K562 (cell line): Measurements from ENCODE around the gene TNFAIP3. TPM values are rescaled to one million over a fixed set of nuclear protein-coding genes. Genes with fewer than 3 reads are reported as not detected.
A peak's percentile ranks its signal among the peaks of the same experiment; 100 is the strongest.

Experiments
- ARNT ChIP-seq, 2 experiments: fragments of 450-650 bp; IDR thresholded peaks; 2 replicates each; pipeline ENCODE4 v1.6.1; 2016; ENCODE audit warnings: mild to moderate bottlenecking in 1 of 2
- CEBPG ChIP-seq, 3 experiments: fragments of 200-800 bp in 1 of 3; sonication (Bioruptor generic) in 1 of 3; sonication (generic) in 1 of 3; formaldehyde crosslinking in 1 of 3; IDR thresholded peaks in 2 of 3; conservative IDR thresholded peaks in 1 of 3; 2 replicates each; pipeline versions ENCODE4 v1.6.1 to v1.8.0; 2016 to 2022; ENCODE audit warnings: missing compliant biosample characterization in 2 of 3, missing genetic modification characterization in 2 of 3, mild to moderate bottlenecking in 1 of 3, missing genetic modification reagents in 1 of 3
- DDX20 ChIP-seq: fragments of 450-650 bp; IDR thresholded peaks from 2 replicates; pipeline ENCODE4 v1.6.1; 2016; ENCODE audit warnings: missing genetic modification characterization, low read depth, mild to moderate bottlenecking, missing compliant biosample characterization, moderate library complexity
- DPF2 ChIP-seq: fragments of 450-650 bp; IDR thresholded peaks from 2 replicates; pipeline ENCODE4 v1.6.1; 2016
- FOXP1 ChIP-seq: sonication (generic); formaldehyde crosslinking; IDR thresholded peaks from 2 replicates; pipeline ENCODE4 v1.8.0; 2022; ENCODE audit warnings: mild to moderate bottlenecking, missing genetic modification reagents
- GABPB1 ChIP-seq: sonication (generic); formaldehyde crosslinking; IDR thresholded peaks from 2 replicates; pipeline ENCODE4 v1.8.0; 2022; ENCODE audit warnings: mild to moderate bottlenecking, missing genetic modification reagents
- HDAC3 ChIP-seq: fragments of 450-650 bp; IDR thresholded peaks from 2 replicates; pipeline ENCODE4 v1.6.1; 2018; ENCODE audit warnings: borderline replicate concordance, mild to moderate bottlenecking, moderate library complexity; ENCODE audit not compliant: partially characterized antibody
- HMGN3 ChIP-seq: IDR thresholded peaks from 2 replicates; pipeline ENCODE4 v1.6.1; 2011; ENCODE audit warnings: borderline replicate concordance, low read depth, mild to moderate bottlenecking, mixed read lengths, low read length; ENCODE audit not compliant: insufficient read length; ENCODE audit errors: extremely low read depth
- ILF3 ChIP-seq: fragments of 450-650 bp; IDR thresholded peaks from 2 replicates; pipeline ENCODE4 v1.6.1; 2018; ENCODE audit warnings: antibody characterized with exemption, mild to moderate bottlenecking, moderate library complexity, borderline replicate concordance
- JUND ChIP-seq, 2 experiments: IDR thresholded peaks; 2 replicates in 1 of 2; 3 replicates in 1 of 2; pipeline ENCODE4 v1.6.1; 2011; ENCODE audit warnings: borderline replicate concordance in 2 of 2, low read depth in 2 of 2, low read length in 2 of 2, improper control_type of control experiment in 1 of 2, missing biosample characterization in 1 of 2, missing genetic modification characterization in 1 of 2, missing genetic modification reagents in 1 of 2
- KDM2B ChIP-seq: fragments of 250-450 bp; sonication (Bioruptor Pico); IDR thresholded peaks from 2 replicates; pipeline ENCODE4 v1.8.0; 2021; ENCODE audit warnings: mild to moderate bottlenecking, moderate library complexity
- MTA3 ChIP-seq: fragments of 450-650 bp; formaldehyde crosslinking; IDR thresholded peaks from 2 replicates; pipeline ENCODE4 v1.6.1; 2017; ENCODE audit warnings: mild to moderate bottlenecking, borderline replicate concordance
- NCOR1 ChIP-seq: fragments of 450-650 bp; IDR thresholded peaks from 2 replicates; pipeline ENCODE4 v1.6.1; 2016; ENCODE audit warnings: mild to moderate bottlenecking, moderate library complexity
- PCBP1 ChIP-seq: fragments of 200-400 bp; formaldehyde crosslinking; IDR thresholded peaks from 2 replicates; pipeline ENCODE4 v1.6.1; 2018; ENCODE audit warnings: mild to moderate bottlenecking, low read depth, low read length; ENCODE audit not compliant: poor library complexity, severe bottlenecking
- RBBP5 ChIP-seq: fragments of 200-600 bp; sonication (generic); IDR thresholded peaks from 2 replicates; pipeline ENCODE4 v1.6.1; 2012; ENCODE audit warnings: borderline replicate concordance, mild to moderate bottlenecking, low read length, control low read depth, inconsistent platforms; ENCODE audit not compliant: insufficient read depth, poor library complexity, severe bottlenecking
- RFX5 ChIP-seq: IDR thresholded peaks from 2 replicates; pipeline ENCODE4 v1.6.1; 2011; ENCODE audit warnings: low read depth, mild to moderate bottlenecking, improper control_type of control experiment, low read length
- SMAD2 ChIP-seq: fragments of 150-350 bp; IDR thresholded peaks from 2 replicates; pipeline ENCODE4 v1.6.1; 2014; ENCODE audit warnings: low read depth, mild to moderate bottlenecking, low read length
- SMARCA4 ChIP-seq: fragments of 450-650 bp; IDR thresholded peaks from 2 replicates; pipeline ENCODE4 v1.6.1; 2016
- SMARCC2 ChIP-seq: fragments of 450-650 bp; IDR thresholded peaks from 2 replicates; pipeline ENCODE4 v1.6.1; 2017; ENCODE audit warnings: antibody characterized with exemption, moderate library complexity, mild to moderate bottlenecking, low read depth
- SRF ChIP-seq, 2 experiments: fragments of 250-450, 450-650 bp in 1 of 2; sonication (Bioruptor Pico) in 1 of 2; sonication (generic) in 1 of 2; formaldehyde crosslinking; IDR thresholded peaks; 2 replicates each; pipeline versions ENCODE4 v1.5.0 to v1.5.1; 2020 to 2022; ENCODE audit warnings: mild to moderate bottlenecking in 1 of 2, missing genetic modification reagents in 1 of 2
- ZFP36 ChIP-seq: fragments of 150-350 bp; IDR thresholded peaks from 2 replicates; pipeline ENCODE4 v1.6.1; 2018; ENCODE audit warnings: low read length, low read depth; ENCODE audit not compliant: partially characterized antibody
- ZNF197 ChIP-seq: fragments of 200-800 bp; sonication (Bioruptor generic); IDR thresholded peaks from 2 replicates; pipeline ENCODE4 v1.6.1; 2016; ENCODE audit warnings: low read depth, missing genetic modification characterization, missing compliant biosample characterization
- ZNF311 ChIP-seq: fragments of 250-450 bp; sonication (Bioruptor Pico); IDR thresholded peaks from 2 replicates; pipeline ENCODE4 v1.4.0; 2020; ENCODE audit warnings: mild to moderate bottlenecking, moderate library complexity
- polyA plus RNA-seq, 8 experiments: library from polyadenylated mRNA; depleted of rRNA in 4 of 8; stranded (reverse) in 5 of 8; unstranded in 3 of 8; fragments of >200 nt; fragmentation: Nextera tagmentation in 2 of 8; fragmentation: Illumina TruSeq in 1 of 8; extraction: Ambion mirVana in 2 of 8; extraction: Trizol in 1 of 8; gene quantifications; 2 replicates each; pipeline versions ENCODE4 v1.2.1 to v1.2.3, GENCODE V29; 2011 to 2014; ENCODE audit warnings: inconsistent platforms in 1 of 8, missing spikeins in 1 of 8
- total RNA-seq, 7 experiments: library from RNA; depleted of rRNA in 6 of 7; stranded (reverse); fragments of >200 nt in 6 of 7; fragmentation: Illumina TruSeq in 2 of 7; extraction: Trizol in 2 of 7; gene quantifications; 2 replicates each; pipeline versions ENCODE4 v1.2.1 to v1.2.3, GENCODE V29; 2011 to 2021; ENCODE audit warnings: low replicate concordance in 1 of 7
- TF ChIP-seq, protein P1 (sequence below), 2 experiments: fragments of 450-650 bp in 1 of 2; sonication (generic) in 1 of 2; formaldehyde crosslinking in 1 of 2; IDR thresholded peaks in 1 of 2; conservative IDR thresholded peaks in 1 of 2; 2 replicates each; pipeline versions ENCODE4 v1.6.1 to v1.8.1; 2016 to 2023; ENCODE audit warnings: mild to moderate bottlenecking in 2 of 2, moderate library complexity in 2 of 2, inconsistent platforms in 1 of 2, missing genetic modification reagents in 1 of 2
- TF ChIP-seq, protein P2 (sequence below): fragments of 450-650 bp; conservative IDR thresholded peaks from 2 replicates; pipeline ENCODE4 v1.6.1; 2016; ENCODE audit warnings: missing genetic modification characterization, low read depth, mild to moderate bottlenecking, missing compliant biosample characterization, moderate library complexity

Gene TNFAIP3
- total and polyA plus RNA-seq, 9 of the 15 experiments (the other 6 are each of a cell fraction or from before 2014, with no cell fraction given) = 0.79 to 17.0 (median 6.4) TPM

DNA sequence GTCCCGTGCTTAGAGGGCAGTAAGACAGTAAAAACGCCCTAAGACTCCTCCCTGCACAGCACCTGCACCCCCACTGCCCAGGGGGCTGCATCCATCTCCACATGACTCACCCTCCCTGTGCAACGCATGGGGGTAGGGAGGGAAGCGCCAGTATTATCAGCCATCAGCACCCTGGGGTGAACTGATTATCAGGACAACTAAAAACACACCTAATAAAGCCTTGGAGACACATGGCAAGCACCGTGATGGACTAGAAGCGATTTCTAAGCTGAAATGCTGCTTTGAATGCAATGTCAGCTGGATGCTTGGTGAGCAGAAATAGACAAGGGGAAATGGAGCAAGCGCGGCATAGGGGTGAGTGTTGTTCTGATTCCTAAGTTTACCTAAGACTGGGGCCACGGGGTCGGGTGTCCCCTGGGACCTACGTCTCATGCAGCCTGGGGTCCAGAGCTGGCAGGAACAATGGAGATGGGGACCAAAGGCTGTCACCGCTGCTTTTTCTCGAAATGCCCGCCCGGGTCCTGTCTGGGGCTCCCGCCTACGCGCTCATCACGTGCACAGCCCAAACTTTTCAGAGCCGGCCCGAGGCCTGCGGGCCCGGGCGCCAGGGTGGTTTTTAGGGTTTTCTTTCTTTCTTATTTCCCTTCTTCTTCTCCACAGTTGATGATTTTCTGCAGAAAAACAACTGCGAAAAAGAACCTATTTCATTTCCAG, 702 bp upstream of the TNFAIP3 start (continued):
- TF ChIP-seq, protein P1, sequence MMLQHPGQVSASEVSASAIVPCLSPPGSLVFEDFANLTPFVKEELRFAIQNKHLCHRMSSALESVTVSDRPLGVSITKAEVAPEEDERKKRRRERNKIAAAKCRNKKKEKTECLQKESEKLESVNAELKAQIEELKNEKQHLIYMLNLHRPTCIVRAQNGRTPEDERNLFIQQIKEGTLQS (IDR thresholded peaks at IDR 0.05) = peak; percentile 91
- TF ChIP-seq, protein P1 (CRISPR knock-in tag; conservative IDR thresholded peaks at IDR 0.05) = peak; percentile 45; the same call in 1 of the 2 replicates
- no peak for TF ChIP-seq PCBP1
- TF ChIP-seq FOXP1 (CRISPR knock-in tag) = peak; percentile 49; the same call in 1 of the 2 replicates
- peak; percentile 96 for TF ChIP-seq DPF2
- no peak for TF ChIP-seq RFX5
- TF ChIP-seq HMGN3 = no peak
- peak in 1 of 2 experiments; percentile 52; a peak in 3 of 4 replicates for TF ChIP-seq ARNT (IDR thresholded peaks at IDR 0.05)
- peak; percentile 99 for TF ChIP-seq JUND (IDR thresholded peaks at IDR 0.05; ENCODE audit: borderline replicate concordance, low read depth, low read length)
- peak; percentile 94; the same call in 2 of the 3 replicates for TF ChIP-seq JUND (tag; IDR thresholded peaks at IDR 0.05; ENCODE audit: borderline replicate concordance, low read depth, low read length)
- no peak for TF ChIP-seq KDM2B (CRISPR knock-in tag)
- no peak for TF ChIP-seq ZFP36
- peak; percentile 78 for TF ChIP-seq NCOR1
- TF ChIP-seq HDAC3 = peak; percentile 81
- no peak for TF ChIP-seq SMAD2
- TF ChIP-seq, protein P2, sequence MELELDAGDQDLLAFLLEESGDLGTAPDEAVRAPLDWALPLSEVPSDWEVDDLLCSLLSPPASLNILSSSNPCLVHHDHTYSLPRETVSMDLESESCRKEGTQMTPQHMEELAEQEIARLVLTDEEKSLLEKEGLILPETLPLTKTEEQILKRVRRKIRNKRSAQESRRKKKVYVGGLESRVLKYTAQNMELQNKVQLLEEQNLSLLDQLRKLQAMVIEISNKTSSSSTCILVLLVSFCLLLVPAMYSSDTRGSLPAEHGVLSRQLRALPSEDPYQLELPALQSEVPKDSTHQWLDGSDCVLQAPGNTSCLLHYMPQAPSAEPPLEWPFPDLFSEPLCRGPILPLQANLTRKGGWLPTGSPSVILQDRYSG = 0 out of 2 replicates have a peak, but pooled peaks have one; percentile 59
- peak; percentile 83; the same call in 1 of the 2 replicates for TF ChIP-seq ILF3
- TF ChIP-seq ZNF311 (CRISPR knock-in tag) = peak; percentile 32; the same call in 1 of the 2 replicates
- TF ChIP-seq CEBPG (CRISPR knock-in tag; IDR thresholded peaks at IDR 0.05) = peak; percentile 60
- TF ChIP-seq CEBPG (tag; conservative IDR thresholded peaks at IDR 0.05 in 1 of 2, IDR thresholded peaks at IDR 0.05 in 1 of 2) = peak in 1 of 2 experiments; percentile 42; a peak in 1 of 4 replicates
- peak; percentile 51 to 87; a peak in 2 of 4 replicates for TF ChIP-seq SRF (CRISPR knock-in tag; IDR thresholded peaks at IDR 0.05)
- peak; percentile 72 for TF ChIP-seq SMARCC2
- TF ChIP-seq SMARCA4 = peak; percentile 93
- TF ChIP-seq MTA3 = peak; percentile 92
- TF ChIP-seq GABPB1 = peak; percentile 48; the same call in 1 of the 2 replicates
- 0 out of 2 replicates have a peak, but pooled peaks have one; percentile 66 for TF ChIP-seq ZNF197
- no peak for TF ChIP-seq RBBP5
- no peak for TF ChIP-seq DDX20 (tag)
